Suprapubic skin (tissue), 3 donors: ENCODE measurements around the gene ELMO1.

Source experiments
- EP300 ChIP-seq: sonication (generic); formaldehyde crosslinking; IDR thresholded peaks from one replicate; pipeline ENCODE4 v1.6.1; 2017; ENCODE audit warnings: antibody characterized with exemption
- POLR2A ChIP-seq, 2 donors: fragments of 450-650 bp; IDR thresholded peaks; one replicate each; pipeline ENCODE4 v1.6.1; 2017; ENCODE audit warnings: antibody characterized with exemption in 2 of 2, mild to moderate bottlenecking in 2 of 2, moderate library complexity in 2 of 2
- TF ChIP-seq, protein P1 (sequence below), 2 donors: fragments of 200-600 bp in 1 of 2; fragments of 450-650 bp in 1 of 2; sonication (generic) in 1 of 2; IDR thresholded peaks; one replicate each; pipeline ENCODE4 v1.5.1; 2016 to 2019; ENCODE audit warnings: antibody characterized with exemption in 2 of 2, mild to moderate bottlenecking in 1 of 2, moderate library complexity in 1 of 2

DNA sequence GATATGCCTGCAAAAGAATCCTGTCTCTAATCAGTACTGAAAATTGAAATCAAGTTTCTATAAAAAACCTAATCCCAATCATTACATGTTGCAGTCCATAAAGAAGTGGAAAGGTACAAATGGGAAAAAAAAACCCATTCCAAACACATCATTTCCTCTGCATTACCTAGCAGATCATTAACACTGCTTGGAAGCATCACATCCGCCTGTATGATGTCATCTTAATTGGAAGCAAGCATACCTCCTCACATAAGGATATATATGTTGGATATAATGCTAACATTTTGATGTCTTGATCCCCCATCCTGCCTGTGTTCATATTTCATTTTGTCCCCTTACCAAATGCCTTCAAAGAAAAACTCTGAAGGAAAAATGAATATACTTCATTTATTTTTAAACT lies 483.0 kb downstream of the ELMO1 start:
- TF ChIP-seq, protein P1, sequence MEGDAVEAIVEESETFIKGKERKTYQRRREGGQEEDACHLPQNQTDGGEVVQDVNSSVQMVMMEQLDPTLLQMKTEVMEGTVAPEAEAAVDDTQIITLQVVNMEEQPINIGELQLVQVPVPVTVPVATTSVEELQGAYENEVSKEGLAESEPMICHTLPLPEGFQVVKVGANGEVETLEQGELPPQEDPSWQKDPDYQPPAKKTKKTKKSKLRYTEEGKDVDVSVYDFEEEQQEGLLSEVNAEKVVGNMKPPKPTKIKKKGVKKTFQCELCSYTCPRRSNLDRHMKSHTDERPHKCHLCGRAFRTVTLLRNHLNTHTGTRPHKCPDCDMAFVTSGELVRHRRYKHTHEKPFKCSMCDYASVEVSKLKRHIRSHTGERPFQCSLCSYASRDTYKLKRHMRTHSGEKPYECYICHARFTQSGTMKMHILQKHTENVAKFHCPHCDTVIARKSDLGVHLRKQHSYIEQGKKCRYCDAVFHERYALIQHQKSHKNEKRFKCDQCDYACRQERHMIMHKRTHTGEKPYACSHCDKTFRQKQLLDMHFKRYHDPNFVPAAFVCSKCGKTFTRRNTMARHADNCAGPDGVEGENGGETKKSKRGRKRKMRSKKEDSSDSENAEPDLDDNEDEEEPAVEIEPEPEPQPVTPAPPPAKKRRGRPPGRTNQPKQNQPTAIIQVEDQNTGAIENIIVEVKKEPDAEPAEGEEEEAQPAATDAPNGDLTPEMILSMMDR (IDR thresholded peaks at IDR 0.05), result no peak
- TF ChIP-seq EP300 (no peak), POLR2A (IDR thresholded peaks at IDR 0.05) (no peak)
